ENCODE data around the gene NEU1. TPM values are rescaled to one million over a fixed set of nuclear protein-coding genes. Genes with fewer than 3 reads are reported as not detected.

The NEU1 gene
- total and polyA plus RNA-seq, 2 donors = 18.4 to 52.1 TPM

DNA sequence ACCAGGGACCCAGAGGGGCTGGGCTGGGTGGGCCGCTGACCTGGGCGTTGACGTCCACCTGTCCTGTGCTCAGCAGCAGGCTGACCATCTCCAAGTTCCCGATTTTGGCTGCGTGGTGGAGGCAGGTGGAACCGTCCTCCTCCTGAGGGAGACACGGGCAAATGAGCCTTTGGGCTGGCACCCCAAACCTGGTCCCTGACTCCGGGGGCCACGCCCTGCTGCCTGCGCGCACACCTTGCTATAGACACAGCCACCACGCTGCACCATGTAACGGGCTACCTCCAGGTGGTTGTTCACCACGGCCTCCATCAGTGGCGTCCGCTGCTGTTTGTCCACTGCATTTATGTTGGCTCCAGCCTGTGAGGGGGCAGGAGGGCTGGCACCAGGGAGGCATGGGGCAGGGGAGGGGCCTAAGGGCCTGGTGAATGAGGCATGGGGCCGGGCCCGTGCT is 23.9 kb upstream of the NEU1 start:
- peaks cover 10% of the 10 kb centered on the region for H3K36me3 ChIP-seq (ENCODE audit: insufficient read depth)
- 87% methylated on average over 18 of the region's 18 CpGs for WGBS
- no peak for DNase-seq (ENCODE audit: extremely low spot score)

DNA sequence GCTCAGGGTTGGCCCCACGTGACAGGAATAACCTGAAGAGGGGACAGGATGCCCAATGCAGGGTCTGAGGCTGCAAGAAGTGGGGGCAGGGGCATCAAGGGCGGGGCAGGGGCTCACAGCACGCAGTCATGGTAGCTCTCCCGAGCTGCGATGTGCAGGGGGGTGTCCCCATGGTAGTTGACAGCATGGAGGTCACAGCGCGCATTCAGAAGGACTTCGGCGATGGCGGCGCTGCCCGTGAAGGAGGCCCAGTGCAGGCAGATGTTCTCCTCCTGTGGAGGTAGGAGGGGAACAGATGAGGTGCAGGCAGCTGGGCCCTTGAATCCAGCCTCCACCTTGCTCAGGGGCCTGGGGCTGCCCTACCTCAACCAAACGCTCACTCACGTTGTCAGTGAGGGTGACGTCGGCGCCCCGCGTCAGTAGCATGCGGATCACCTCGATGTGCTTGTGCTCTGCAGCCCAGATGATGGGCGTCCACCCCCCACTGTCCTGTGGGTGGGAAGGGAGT is 22.0 kb upstream of the NEU1 start:
- Histone ChIP-seq H3K27ac (ENCODE audit: low read depth) (no peak overlapping the region), H3K4me3 (ENCODE audit: low read depth, low read length) (no peak overlapping the region), H3K4me1 (ENCODE audit: insufficient read depth) (no peaks in the 10 kb centered on the region), H3K36me3 (ENCODE audit: insufficient read depth) (peaks cover 12% of the 10 kb centered on the region)
- no peak for DNase-seq (ENCODE audit: extremely low spot score)
- WGBS = 95% methylated on average over 22 of the region's 22 CpGs

More for the DNA sequence above, 23.9 kb upstream of the NEU1 start:
- Histone ChIP-seq H3K4me1 (ENCODE audit: insufficient read depth) (no peaks in the 10 kb centered on the region), H3K4me3 (ENCODE audit: low read depth, low read length) (no peak overlapping the region), H3K27ac (ENCODE audit: low read depth) (no peak overlapping the region)

DNA sequence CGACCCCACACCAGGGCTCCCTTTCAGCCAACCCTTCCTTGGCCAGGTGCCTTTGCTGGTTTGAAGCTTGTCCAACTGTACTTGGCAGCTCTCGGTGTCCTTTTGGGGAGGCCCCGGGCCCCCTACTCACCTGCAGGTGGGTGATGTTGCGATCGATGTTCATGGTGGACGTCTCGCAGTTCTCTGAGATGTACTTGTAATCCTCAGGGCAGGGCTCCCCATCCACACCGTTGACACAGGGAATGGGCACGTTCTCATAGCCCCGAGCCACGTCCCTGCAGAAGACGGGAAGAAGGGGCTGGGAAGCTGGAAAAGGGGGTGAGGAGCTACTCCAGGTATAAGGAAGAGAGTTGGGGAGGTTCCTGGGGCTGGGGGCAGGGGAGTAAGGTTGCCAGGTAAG is 21.1 kb upstream of the NEU1 start:
- no peak overlapping the region for H3K27ac ChIP-seq (ENCODE audit: low read depth)
- 90% methylated on average over 12 of the region's 12 CpGs for WGBS
- no peak for DNase-seq (ENCODE audit: extremely low spot score)
- H3K36me3 ChIP-seq (ENCODE audit: insufficient read depth) = peaks cover 10% of the 10 kb centered on the region
- H3K4me3 ChIP-seq (ENCODE audit: low read depth, low read length) = no peak overlapping the region
- H3K4me1 ChIP-seq (ENCODE audit: insufficient read depth) = no peaks in the 10 kb centered on the region

DNA sequence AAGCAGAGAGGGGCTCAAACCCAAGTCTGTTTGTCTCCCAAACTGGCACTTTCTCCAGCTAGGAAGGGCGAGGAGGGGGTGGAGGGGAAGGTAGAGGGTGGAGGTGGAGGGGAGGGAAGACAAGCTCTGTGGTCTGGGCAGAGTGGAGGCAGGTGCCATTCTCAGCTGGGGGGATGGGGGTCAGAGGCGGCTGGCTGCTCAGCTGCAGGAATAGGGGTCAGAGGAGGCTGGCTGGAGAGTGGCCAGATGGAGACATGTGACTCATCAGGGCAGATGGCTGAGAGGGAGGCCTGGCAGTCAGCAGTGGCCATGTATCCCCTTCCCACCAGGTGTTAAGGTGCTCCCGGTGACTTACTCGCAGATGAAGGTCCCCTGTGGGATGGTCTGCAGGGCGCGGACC is 19.7 kb upstream of the NEU1 start:
- DNase-seq (ENCODE audit: extremely low spot score) = no peak
- WGBS = 96% methylated on average over 5 of the region's 6 CpGs
- Histone ChIP-seq H3K4me1 (ENCODE audit: insufficient read depth) (no peaks in the 10 kb centered on the region), H3K4me3 (ENCODE audit: low read depth, low read length) (no peak overlapping the region), H3K27ac (ENCODE audit: low read depth) (no peak overlapping the region), H3K36me3 (ENCODE audit: insufficient read depth) (peaks cover 6% of the 10 kb centered on the region)

DNA sequence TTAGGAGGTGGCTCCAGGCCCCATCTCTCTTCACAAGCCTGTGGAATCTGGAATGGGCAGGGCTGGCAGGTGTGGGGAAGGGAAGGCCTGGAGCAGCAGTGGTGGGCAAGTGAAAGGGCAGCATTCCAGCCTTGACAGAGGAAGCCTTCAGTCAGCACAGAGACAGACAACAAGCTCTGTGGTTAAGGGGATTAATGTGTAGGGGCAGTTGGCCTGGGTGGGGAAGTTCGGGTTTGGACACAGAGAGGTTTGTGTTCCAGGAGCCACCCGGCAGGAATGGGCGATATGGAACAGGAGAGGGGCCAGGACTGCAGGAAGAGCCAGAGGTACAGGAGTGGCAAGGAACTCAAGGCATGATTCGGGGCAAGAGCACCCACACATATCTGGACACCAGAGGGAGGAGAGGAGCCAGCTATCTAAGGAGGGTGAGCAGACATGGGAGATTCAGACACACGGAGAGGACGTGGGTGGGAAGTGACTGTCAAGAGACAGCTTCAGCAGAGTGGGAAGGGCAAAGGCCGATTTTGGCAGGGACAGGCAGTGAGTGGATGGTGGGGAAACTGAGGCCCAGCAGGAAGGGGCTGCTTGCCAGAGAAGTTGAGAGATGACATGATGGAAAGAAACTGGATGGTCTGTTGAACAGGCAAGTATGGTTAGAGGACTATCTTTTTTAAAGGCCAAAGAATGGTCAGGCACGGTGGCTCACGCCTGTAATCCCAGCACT is 18.7 kb upstream of the NEU1 start:
- no peak for DNase-seq (ENCODE audit: extremely low spot score)
- Histone ChIP-seq H3K27ac (ENCODE audit: low read depth) (no peak overlapping the region), H3K36me3 (ENCODE audit: insufficient read depth) (peaks cover 6% of the 10 kb centered on the region), H3K4me1 (ENCODE audit: insufficient read depth) (no peaks in the 10 kb centered on the region), H3K4me3 (ENCODE audit: low read depth, low read length) (no peak overlapping the region)
- WGBS = 83% methylated on average over 9 of the region's 9 CpGs

DNA sequence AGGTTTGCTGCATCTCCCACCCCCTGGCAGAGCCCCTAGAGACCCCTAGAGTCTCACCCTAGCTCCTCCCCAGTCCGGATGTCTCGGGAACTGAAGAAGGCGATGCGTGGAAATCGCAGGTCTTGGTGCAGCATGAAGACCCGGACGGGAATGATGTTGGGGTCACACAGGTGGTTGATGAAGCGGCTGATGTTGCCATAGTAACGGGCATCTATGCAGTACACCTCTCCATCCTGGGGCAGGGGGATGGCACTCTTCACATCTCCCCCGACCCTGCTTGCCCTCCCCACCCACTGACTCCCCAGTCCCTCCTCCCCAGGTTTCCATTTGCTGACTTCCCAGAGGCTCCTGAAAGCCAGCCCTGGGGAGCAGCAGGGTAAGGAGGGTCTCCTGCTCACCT is 18.0 kb upstream of the NEU1 start:
- Histone ChIP-seq H3K27ac (ENCODE audit: low read depth) (no peak overlapping the region), H3K36me3 (ENCODE audit: insufficient read depth) (peaks cover 6% of the 10 kb centered on the region), H3K4me3 (ENCODE audit: low read depth, low read length) (no peak overlapping the region), H3K4me1 (ENCODE audit: insufficient read depth) (no peaks in the 10 kb centered on the region)
- DNase-seq (ENCODE audit: extremely low spot score) = no peak
- WGBS = 86% methylated on average over 10 of the region's 10 CpGs

DNA sequence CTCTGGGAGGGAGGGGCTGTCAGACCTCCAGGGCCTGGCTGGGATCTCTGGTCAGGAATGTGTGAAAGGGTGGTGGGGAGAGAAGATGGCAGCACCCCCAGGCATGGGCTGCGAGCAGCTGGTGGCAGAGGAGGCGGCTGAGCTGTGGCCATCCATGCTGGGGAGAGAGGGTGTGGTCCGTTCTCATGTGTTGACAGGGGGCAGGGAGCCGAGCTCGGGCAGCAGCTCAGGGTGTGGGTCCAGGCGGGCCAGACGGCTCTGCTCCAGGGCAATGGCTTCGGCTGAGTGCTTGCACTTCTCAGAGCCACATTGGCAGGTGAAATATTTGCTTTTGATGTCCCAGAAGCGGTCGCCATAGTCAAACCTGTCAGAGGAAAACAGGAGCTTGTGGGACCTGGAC is 17.3 kb upstream of the NEU1 start:
- peaks cover 6% of the 10 kb centered on the region for H3K36me3 ChIP-seq (ENCODE audit: insufficient read depth)
- WGBS = 67% methylated on average over 10 of the region's 10 CpGs
- no peak overlapping the region for H3K27ac ChIP-seq (ENCODE audit: low read depth)
- no peak overlapping the region for H3K4me3 ChIP-seq (ENCODE audit: low read depth, low read length)
- H3K4me1 ChIP-seq (ENCODE audit: insufficient read depth) = no peaks in the 10 kb centered on the region
- no peak for DNase-seq (ENCODE audit: extremely low spot score)

DNA sequence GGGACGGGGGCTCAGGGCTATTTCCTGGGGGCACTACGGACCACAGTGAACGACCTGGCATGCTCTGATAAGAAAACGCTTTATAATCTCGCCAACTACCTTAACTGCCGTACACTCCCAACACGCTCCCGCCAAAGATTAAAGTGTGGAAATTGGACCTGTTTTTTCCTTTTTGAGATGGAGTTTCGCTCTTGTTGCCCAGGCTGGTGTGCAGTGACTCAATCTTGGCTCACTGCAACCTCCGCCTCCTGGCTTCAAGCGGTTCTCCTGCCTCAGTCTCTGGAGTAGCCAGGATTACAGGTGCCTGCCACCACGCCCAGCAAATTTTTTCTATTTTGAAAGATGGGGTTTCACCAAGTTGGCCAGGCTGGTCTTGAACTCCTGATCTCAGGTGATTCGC is 16.5 kb upstream of the NEU1 start:
- WGBS = 68% methylated on average over 13 of the region's 13 CpGs
- H3K4me3 ChIP-seq (ENCODE audit: low read depth, low read length) = no peak overlapping the region
- no peaks in the 10 kb centered on the region for H3K4me1 ChIP-seq (ENCODE audit: insufficient read depth)
- peaks cover 6% of the 10 kb centered on the region for H3K36me3 ChIP-seq (ENCODE audit: insufficient read depth)
- no peak for DNase-seq (ENCODE audit: extremely low spot score)
- H3K27ac ChIP-seq (ENCODE audit: low read depth) = no peak overlapping the region

DNA sequence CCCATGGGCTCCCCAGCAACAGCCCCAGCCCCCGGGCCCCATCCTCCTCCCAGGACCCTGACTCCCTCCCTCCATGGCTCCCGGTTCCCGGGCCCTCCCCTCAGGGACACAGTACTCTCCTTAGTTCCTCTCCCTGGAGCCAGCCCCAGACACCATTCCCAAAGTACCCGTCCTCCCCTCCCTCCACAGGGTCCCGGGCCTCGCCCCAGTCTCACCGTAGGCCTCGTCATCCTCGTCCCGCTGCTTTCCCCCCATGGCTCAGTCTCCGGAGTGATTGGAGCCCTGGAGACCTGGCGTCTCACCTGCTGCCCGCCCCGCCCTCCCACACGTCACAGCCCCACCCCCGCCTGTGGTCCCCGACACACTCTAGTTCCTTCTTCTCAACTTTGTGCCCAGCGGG is 16.1 kb upstream of the NEU1 start, which contains the start of gene SLC44A4:
SLC44A4 (minus strand) TSS at position 272 of the 400 bp plus-strand sequence; CDS start at position 255, 17 bp downstream.
- Histone ChIP-seq H3K4me1 (ENCODE audit: insufficient read depth) (no peaks in the 10 kb centered on the region), H3K4me3 (ENCODE audit: low read depth, low read length) (no peak within 1 kb of the TSS), H3K36me3 (ENCODE audit: insufficient read depth) (peaks cover 6% of the 10 kb centered on the region), H3K27ac (ENCODE audit: low read depth) (peak within 1 kb of the TSS; percentile 44)
- DNase-seq (ENCODE audit: extremely low spot score) = no peak
- 43% methylated on average over 18 of the region's 18 CpGs for WGBS

DNA sequence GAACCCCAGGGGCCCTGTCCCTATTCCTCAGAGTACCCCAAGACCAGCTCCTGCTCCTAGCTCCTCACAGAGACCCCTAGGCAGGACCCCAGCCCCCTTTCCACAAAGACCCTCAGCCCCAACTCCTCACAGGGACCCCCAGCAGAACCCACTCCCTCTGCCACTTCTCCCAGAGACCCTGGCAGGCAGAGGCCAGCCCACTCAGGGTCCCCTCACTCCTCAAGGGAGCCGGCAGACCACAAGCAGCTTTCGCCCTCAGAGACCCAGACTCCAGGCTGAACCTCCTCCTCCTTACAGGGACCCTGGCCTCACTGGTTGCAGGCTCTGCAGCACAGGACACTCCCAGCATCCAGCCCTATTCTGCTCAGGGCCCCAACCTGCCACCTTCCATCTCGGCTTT is 15.6 kb upstream of the NEU1 start:
- Histone ChIP-seq H3K27ac (ENCODE audit: low read depth) (peak overlapping the region; percentile 44), H3K36me3 (ENCODE audit: insufficient read depth) (peaks cover 6% of the 10 kb centered on the region), H3K4me1 (ENCODE audit: insufficient read depth) (no peaks in the 10 kb centered on the region), H3K4me3 (ENCODE audit: low read depth, low read length) (no peak overlapping the region)
- DNase-seq (ENCODE audit: extremely low spot score) = no peak
- WGBS = 72% methylated on average over 3 of the region's 3 CpGs

DNA sequence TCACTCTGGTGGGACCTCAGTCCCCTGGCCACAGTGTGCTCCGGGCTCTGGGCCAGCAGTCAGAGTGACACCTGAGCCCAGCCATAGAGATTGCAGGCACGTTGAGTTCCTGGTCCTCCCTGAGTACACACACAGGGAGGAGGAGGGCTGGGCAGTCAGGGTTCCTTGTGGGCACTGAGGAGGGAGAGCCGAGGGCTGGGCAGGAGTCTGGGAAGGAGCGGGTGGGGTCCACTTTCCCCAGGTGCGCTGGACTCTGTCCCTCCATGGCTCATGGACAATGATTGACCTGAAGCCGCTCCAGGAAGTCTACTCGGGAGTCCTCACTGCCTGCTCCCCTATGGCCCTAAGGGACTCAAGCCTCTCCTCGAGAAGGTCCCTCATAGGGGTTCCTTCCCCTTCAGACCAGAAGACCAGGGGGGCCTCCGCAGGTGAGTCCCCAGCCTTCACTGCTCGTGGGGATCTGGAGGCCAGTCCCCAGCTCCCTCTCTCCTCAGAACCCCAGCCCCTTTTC is 15.1 kb upstream of the NEU1 start:
- no peak for DNase-seq (ENCODE audit: extremely low spot score)
- H3K36me3 ChIP-seq (ENCODE audit: insufficient read depth) = peaks cover 5% of the 10 kb centered on the region
- H3K27ac ChIP-seq (ENCODE audit: low read depth) = no peak overlapping the region
- WGBS = 70% methylated on average over 10 of the region's 10 CpGs
- H3K4me1 ChIP-seq (ENCODE audit: insufficient read depth) = no peaks in the 10 kb centered on the region
- no peak overlapping the region for H3K4me3 ChIP-seq (ENCODE audit: low read depth, low read length)

DNA sequence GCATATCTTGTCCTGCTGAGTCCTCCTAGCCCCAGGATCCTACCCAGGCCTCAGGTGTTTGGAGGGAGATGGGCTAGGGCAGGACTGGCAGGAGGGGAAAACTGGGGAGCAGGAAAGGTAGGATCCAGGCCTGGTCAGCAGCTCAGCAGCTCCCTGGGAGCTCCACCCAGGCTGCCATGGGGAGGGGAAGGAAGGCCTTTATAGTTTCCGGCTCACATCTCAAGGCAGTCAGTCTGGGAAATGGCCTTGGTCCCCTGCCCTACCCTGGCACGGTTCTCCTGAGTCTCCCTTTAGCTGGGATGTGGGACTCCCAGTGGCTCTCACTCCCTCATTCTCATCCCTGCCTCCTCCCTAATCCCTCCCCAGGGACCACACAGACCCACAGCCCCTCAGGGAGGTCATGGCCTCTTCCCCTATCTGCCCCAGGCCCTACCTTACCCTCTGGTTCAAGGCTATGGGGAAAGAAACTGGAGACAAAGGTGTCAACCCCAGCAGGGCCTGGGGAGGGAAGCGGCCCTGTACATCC is 14.6 kb upstream of the NEU1 start:
- 66% methylated on average over 3 of the region's 3 CpGs for WGBS
- peak overlapping the region; percentile 64 for H3K27ac ChIP-seq (ENCODE audit: low read depth)
- peaks cover 2% of the 10 kb centered on the region for H3K36me3 ChIP-seq (ENCODE audit: insufficient read depth)
- H3K4me1 ChIP-seq (ENCODE audit: insufficient read depth) = no peaks in the 10 kb centered on the region
- H3K4me3 ChIP-seq (ENCODE audit: low read depth, low read length) = no peak overlapping the region
- no peak for DNase-seq (ENCODE audit: extremely low spot score)

DNA sequence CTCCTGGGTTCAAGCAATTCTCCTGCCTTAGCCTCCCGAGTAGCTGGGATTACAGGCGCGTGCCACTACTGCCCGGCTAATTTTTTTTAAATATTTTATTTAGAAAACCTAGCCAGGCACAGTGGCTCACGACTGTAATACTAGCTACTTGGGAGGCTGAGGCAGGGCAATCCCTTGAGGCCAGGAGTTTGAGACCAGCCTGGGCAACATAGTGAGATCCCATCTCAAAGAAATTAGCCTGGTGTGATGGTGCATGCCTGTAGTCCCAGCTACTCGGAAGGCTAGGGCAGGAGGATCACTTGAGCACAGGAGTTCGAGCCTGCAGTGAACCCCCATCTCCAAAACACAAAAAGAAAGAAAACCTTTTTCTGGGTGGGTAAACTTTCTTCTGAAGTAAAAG is 13.7 kb upstream of the NEU1 start:
- H3K4me1 ChIP-seq (ENCODE audit: insufficient read depth) = no peaks in the 10 kb centered on the region
- H3K4me3 ChIP-seq (ENCODE audit: low read depth, low read length) = no peak overlapping the region
- no peak overlapping the region for H3K27ac ChIP-seq (ENCODE audit: low read depth)
- no peak for DNase-seq (ENCODE audit: extremely low spot score)
- peaks cover 2% of the 10 kb centered on the region for H3K36me3 ChIP-seq (ENCODE audit: insufficient read depth)
- 90% methylated on average over 7 of the region's 7 CpGs for WGBS

DNA sequence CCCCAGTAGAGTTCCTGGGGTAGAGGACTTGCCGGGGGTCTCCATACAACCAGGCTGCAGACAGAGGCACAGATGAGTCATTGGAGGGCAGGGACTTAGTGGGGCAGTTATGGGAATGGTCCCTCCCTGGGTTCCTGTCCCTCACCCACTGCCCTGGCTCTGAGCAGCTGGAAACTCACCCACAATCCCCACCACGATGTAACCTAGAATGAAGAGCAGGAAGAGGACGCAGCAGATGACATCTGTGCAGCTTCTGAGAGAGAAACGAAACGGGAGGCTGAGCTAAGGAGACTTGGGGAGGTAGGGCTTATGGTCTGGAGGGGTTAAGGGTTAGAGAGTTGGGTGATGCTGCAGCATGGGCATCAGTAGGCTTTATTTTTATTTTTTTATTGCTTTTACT is 13.3 kb upstream of the NEU1 start:
- no peak overlapping the region for H3K27ac ChIP-seq (ENCODE audit: low read depth)
- WGBS = 69% methylated on average over 5 of the region's 5 CpGs
- no peak for DNase-seq (ENCODE audit: extremely low spot score)

More for the DNA sequence above, 13.3 kb upstream of the NEU1 start:
- Histone ChIP-seq H3K4me1 (ENCODE audit: insufficient read depth) (no peaks in the 10 kb centered on the region), H3K36me3 (ENCODE audit: insufficient read depth) (peaks cover 2% of the 10 kb centered on the region), H3K4me3 (ENCODE audit: low read depth, low read length) (no peak overlapping the region)

Data from urinary bladder (tissue), 4 donors.